Fibroblast of villous mesenchyme (primary cell): ENCODE data around the gene LYRM1. TPM values are rescaled to one million over a fixed set of nuclear protein-coding genes. Genes with fewer than 3 reads are reported as not detected.
"Not testable (repeated sequence)": the region's sequence is repeated elsewhere in the genome, so short reads cannot be mapped to it uniquely, and the experiment has no call there.

Experiments
- DNase-seq: peaks from one replicate; pipeline ENCODE4 v3.0.0-alpha.2; 2010; ENCODE audit warnings: low read depth
- H3K4me3 ChIP-seq: 2 replicates; pipeline ENCODE4 v1.5.1; 2011; ENCODE audit warnings: low read depth, mild to moderate bottlenecking, low read length
- total RNA-seq: library from RNA; depleted of rRNA; stranded (reverse); fragments of >200 nt; gene quantifications from 2 replicates; pipeline ENCODE4 v1.2.3, GENCODE V29; 2012
- TF ChIP-seq, protein P1 (sequence below): IDR thresholded peaks from 2 replicates; pipeline ENCODE4 v1.5.1; 2012; ENCODE audit warnings: low read depth, mild to moderate bottlenecking, low read length; ENCODE audit not compliant: insufficient read depth

LYRM1 gene
- total RNA-seq, 1 donor = 59.2 TPM

DNA sequence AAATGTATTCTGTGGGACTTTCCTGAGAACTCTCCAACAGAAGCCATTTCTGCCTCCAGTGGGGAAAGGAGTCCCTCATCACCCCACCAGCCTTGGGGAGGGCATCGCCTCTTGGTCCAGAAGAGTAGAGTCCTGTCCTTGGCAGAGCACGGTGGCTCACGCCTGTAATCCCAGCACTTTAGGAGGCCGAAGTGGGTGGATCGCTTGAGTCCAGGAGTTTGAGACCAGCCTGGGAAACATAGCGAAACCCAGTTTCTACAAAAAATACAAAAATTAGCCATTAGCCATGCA lies 41.0 kb downstream of the LYRM1 start:
- no peak overlapping the region for H3K4me3 ChIP-seq
- no peak for DNase-seq
- TF ChIP-seq, protein P1, sequence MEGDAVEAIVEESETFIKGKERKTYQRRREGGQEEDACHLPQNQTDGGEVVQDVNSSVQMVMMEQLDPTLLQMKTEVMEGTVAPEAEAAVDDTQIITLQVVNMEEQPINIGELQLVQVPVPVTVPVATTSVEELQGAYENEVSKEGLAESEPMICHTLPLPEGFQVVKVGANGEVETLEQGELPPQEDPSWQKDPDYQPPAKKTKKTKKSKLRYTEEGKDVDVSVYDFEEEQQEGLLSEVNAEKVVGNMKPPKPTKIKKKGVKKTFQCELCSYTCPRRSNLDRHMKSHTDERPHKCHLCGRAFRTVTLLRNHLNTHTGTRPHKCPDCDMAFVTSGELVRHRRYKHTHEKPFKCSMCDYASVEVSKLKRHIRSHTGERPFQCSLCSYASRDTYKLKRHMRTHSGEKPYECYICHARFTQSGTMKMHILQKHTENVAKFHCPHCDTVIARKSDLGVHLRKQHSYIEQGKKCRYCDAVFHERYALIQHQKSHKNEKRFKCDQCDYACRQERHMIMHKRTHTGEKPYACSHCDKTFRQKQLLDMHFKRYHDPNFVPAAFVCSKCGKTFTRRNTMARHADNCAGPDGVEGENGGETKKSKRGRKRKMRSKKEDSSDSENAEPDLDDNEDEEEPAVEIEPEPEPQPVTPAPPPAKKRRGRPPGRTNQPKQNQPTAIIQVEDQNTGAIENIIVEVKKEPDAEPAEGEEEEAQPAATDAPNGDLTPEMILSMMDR = no peak

DNA sequence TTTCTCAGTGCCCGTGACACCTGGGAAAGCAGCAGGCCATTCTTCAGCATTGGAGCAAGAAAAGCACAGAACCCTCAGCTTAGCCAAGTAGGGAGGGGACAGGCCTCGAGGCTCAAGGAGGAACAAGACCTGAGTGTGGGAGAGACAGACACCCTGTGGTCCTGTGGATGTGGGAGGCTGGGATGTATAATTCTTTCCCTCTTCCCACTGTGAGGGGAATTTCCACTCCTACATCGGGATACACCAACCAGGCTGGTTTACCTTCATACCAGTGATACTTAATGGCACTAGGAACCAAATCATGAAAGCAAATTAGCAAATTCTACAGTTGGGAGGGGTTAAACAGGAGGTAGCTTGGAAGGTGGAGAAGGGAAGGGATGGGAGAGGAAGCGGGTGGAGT lies 41.7 kb downstream of the LYRM1 start:
- no peak for DNase-seq
- no peak overlapping the region for H3K4me3 ChIP-seq
- TF ChIP-seq, protein P1 = no peak

DNA sequence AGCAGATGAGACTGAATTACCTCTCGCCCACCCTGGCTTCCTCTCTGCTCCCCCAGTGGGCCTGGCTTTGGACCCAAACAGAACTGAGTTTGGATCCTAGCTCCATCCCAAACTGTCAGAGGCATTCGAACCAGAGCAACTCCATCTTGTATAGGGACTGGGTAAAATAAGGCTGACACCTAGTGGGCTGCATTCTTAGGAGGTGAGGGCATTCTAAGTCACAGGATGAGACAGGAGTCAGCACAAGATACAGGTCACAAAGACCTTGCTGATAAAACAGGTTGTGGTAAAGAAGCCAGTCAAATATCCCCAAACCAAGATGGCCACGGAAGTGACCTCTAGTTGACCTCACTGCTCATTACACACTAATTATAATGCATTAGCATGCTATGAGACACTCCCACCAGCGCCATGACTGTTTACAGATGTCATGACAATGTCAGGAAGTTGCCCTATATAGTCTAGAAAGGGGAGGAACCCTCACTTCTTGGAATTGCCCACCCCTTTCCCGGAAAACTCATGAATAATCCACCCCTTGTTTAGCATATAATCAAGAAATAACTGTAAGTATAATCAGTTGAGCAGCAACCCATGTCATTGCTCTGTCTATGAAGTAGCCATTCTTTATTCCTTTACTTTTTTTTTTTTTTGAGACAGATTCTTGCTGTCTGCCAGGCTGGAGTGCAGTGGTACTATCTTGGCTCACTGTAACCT lies 44.4 kb downstream of the LYRM1 start:
- DNase-seq = no peak
- H3K4me3 ChIP-seq = no peak overlapping the region
- TF ChIP-seq, protein P1 = peak; percentile 4

DNA sequence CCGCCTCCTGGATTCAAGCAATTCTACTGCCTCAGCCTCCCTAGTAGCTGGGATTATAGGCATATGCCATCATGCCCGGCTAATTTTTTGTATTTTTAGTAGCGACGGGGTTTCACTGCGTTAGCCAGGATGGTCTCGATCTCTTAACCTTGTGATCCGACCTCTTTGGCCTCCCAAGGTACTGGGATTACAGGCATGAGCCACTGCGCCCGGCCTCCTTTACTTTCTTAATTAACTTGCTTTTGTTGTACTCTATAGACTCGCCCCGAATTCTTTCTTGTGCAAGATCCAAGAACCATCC lies 45.0 kb downstream of the LYRM1 start:
- H3K4me3 ChIP-seq, DNase-seq: not testable (repeated sequence)

DNA sequence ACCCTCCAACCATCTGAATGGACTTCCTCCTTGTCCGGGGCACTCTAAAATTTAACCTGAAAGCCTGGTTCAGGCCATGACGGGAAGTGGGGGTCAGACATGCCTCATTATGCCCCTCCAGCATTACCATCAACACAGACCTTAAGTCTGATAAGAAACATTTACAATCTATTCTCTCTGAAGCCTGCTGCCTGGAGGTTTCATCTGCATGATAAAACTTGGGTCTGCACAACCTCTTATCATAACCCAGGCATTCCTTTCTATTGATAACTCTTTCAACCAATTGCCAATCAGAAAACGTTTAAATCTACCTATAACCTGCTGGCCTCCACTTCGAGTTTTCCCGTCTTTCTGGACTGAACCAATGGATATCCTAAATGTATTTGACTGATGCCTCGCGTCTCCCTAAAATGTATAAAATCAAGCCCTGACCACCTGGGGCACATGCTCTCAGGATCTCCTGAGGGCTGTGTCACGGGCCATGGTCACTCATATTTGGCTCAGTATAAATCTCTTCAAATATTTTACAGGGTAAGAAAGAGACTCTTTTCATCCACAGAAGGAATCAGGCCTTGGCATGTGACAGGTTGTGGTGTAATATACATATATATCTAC lies 45.6 kb downstream of the LYRM1 start:
- TF ChIP-seq, protein P1 = no peak
- DNase-seq = no peak
- H3K4me3 ChIP-seq = no peak overlapping the region

DNA sequence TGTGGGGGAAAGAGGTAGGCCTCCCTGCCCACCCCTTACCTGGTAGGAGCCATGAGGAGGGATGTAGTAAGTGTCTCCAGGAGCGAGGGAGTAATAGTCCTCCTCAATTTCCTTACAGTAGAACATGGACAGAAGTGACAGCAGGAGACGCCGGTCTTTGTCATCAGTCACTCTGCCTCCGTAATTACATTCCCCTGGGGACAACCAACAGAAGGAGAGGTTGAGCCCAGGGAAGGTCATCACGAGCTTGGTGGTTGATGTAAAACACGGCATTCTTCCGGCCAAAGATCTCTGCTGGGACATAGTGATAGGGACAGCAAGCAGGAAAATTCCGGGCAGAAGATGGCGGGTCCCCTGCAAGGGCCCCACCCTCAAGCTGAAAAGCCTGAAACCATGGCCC lies 47.9 kb downstream of the LYRM1 start:
- H3K4me3 ChIP-seq = no peak overlapping the region
- TF ChIP-seq, protein P1 = no peak
- DNase-seq = no peak

DNA sequence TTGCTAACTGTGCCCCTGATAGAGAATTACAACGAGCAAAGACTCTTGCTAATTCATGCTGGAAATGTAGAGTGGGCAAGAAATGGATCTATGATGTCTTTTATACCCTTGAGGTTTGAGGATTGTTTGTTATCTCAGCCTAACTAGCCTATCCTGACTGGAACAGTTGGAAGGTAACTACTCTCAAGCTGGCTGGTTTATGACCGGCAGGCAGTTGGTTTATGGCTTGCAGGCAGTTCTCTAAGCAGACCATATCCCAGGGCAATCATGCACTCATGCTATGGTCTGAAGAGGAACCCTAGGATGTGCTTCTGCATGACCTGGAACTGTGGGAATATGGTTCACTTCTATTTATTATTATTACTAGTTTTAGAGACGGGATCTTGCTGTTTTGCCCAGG lies 49.1 kb downstream of the LYRM1 start:
- TF ChIP-seq, protein P1 = no peak
- DNase-seq = no peak
- H3K4me3 ChIP-seq = no peak overlapping the region
